ENCODE measurements around the gene RAPGEF3.

DNA sequence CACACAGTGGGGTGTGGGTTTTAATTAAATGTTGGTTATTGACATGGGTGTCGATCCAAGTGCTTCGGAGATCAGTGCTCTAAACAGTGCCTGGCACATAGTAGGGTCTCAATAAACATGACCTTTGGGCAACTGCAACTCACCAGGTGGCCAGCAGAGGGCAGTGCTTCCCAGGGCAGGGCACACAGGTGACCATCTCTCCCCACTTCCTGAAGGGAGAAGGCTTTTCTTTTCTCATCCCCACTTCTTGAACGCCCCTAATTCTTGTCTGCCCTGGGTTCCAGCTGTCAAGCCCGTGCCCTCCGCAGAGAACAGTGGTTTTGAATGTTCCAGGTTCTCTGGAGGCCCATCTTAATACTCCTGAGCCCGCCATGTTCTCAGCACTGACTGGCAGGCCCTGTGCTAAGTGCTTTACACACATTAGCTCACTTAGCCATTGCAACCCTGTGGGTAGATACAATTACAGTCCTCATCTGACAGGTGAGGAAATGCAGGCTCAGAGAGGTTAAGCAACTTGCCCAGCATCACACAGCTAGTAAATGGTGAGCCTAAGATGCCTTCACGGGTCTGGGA lies 16.3 kb downstream of the RAPGEF3 start:
- TF ChIP-seq ZNF565 (CRISPR knock-in tag; conservative IDR thresholded peaks at IDR 0.05; ENCODE audit: low read depth) (no peak), ARNTL (CRISPR knock-in tag; IDR thresholded peaks at IDR 0.05; ENCODE audit: borderline replicate concordance, low read depth) (no peak), ESRRG (CRISPR knock-in tag; IDR thresholded peaks at IDR 0.05) (no peak)
